ES-I3 (cell line): ENCODE measurements around the gene FOXD4L1.
"Not testable (repeated sequence)": the region's sequence is repeated elsewhere in the genome, so short reads cannot be mapped to it uniquely, and the experiment has no call there.

Experiments
- H3K36me3 ChIP-seq: 2 replicates; pipeline ENCODE4 v1.6.1; 2013; ENCODE audit warnings: mild to moderate bottlenecking, low read length, control low read depth, moderate library complexity; ENCODE audit not compliant: insufficient read depth
- H3K4me1 ChIP-seq: 2 replicates; pipeline ENCODE4 v1.6.1; 2013; ENCODE audit warnings: mild to moderate bottlenecking, control low read depth, low read length; ENCODE audit not compliant: insufficient read depth
- H3K9ac ChIP-seq: 2 replicates; pipeline ENCODE4 v1.6.1; 2013; ENCODE audit warnings: low read depth, mild to moderate bottlenecking, low read length, moderate library complexity
- H3K9me3 ChIP-seq: 2 replicates; pipeline ENCODE4 v1.6.1; 2013; ENCODE audit warnings: mild to moderate bottlenecking, low read length, moderate library complexity; ENCODE audit not compliant: control insufficient read depth, insufficient read depth

Gene FOXD4L1

GRCh38 chr2:113542529-113542928, 44.1 kb downstream of the FOXD4L1 start:
- H3K36me3 ChIP-seq, H3K9ac ChIP-seq, H3K9me3 ChIP-seq, H3K4me1 ChIP-seq: not testable (repeated sequence)
